Measurements from ENCODE around the gene ZRANB1. TPM values are rescaled to one million over a fixed set of nuclear protein-coding genes. Genes with fewer than 3 reads are reported as not detected.

ZRANB1 gene
- total and polyA plus RNA-seq, 2 of the 13 experiments (the other 11 are each of a cell fraction or from before 2014, with no cell fraction given), result 10.3 to 19.6 TPM

- TF ChIP-seq THAP11 (CRISPR knock-in tag; IDR thresholded peaks at IDR 0.05) (no peak), TMF1 (CRISPR knock-in tag; IDR thresholded peaks at IDR 0.05; ENCODE audit: low read depth) (no peak), FUBP1 (CRISPR knock-in tag; IDR thresholded peaks at IDR 0.05; ENCODE audit: borderline replicate concordance) (no peak), ZHX1 (CRISPR knock-in tag; IDR thresholded peaks at IDR 0.05; ENCODE audit: low read depth) (no peak), ZNF136 (CRISPR knock-in tag; IDR thresholded peaks at IDR 0.05; ENCODE audit: low read depth) (no peak), ZNF713 (CRISPR knock-in tag; IDR thresholded peaks at IDR 0.05) (no peak), ZNF614 (CRISPR knock-in tag; IDR thresholded peaks at IDR 0.05; ENCODE audit: borderline replicate concordance) (no peak), ZNF788 (CRISPR knock-in tag; IDR thresholded peaks at IDR 0.05; ENCODE audit: borderline replicate concordance) (no peak), NFYC (CRISPR knock-in tag; IDR thresholded peaks at IDR 0.05) (no peak), ZBTB46 (CRISPR knock-in tag; IDR thresholded peaks at IDR 0.05; ENCODE audit: borderline replicate concordance) (no peak), PPARG (CRISPR knock-in tag; conservative IDR thresholded peaks at IDR 0.05) (no peak), ZKSCAN8 (CRISPR knock-in tag; IDR thresholded peaks at IDR 0.05; ENCODE audit: borderline replicate concordance) (no peak)
- TF ChIP-seq, protein P1, sequence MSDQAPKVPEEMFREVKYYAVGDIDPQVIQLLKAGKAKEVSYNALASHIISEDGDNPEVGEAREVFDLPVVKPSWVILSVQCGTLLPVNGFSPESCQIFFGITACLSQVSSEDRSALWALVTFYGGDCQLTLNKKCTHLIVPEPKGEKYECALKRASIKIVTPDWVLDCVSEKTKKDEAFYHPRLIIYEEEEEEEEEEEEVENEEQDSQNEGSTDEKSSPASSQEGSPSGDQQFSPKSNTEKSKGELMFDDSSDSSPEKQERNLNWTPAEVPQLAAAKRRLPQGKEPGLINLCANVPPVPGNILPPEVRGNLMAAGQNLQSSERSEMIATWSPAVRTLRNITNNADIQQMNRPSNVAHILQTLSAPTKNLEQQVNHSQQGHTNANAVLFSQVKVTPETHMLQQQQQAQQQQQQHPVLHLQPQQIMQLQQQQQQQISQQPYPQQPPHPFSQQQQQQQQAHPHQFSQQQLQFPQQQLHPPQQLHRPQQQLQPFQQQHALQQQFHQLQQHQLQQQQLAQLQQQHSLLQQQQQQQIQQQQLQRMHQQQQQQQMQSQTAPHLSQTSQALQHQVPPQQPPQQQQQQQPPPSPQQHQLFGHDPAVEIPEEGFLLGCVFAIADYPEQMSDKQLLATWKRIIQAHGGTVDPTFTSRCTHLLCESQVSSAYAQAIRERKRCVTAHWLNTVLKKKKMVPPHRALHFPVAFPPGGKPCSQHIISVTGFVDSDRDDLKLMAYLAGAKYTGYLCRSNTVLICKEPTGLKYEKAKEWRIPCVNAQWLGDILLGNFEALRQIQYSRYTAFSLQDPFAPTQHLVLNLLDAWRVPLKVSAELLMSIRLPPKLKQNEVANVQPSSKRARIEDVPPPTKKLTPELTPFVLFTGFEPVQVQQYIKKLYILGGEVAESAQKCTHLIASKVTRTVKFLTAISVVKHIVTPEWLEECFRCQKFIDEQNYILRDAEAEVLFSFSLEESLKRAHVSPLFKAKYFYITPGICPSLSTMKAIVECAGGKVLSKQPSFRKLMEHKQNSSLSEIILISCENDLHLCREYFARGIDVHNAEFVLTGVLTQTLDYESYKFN (CRISPR knock-in tag; conservative IDR thresholded peaks at IDR 0.05), result no peak
- TF ChIP-seq, protein P2, sequence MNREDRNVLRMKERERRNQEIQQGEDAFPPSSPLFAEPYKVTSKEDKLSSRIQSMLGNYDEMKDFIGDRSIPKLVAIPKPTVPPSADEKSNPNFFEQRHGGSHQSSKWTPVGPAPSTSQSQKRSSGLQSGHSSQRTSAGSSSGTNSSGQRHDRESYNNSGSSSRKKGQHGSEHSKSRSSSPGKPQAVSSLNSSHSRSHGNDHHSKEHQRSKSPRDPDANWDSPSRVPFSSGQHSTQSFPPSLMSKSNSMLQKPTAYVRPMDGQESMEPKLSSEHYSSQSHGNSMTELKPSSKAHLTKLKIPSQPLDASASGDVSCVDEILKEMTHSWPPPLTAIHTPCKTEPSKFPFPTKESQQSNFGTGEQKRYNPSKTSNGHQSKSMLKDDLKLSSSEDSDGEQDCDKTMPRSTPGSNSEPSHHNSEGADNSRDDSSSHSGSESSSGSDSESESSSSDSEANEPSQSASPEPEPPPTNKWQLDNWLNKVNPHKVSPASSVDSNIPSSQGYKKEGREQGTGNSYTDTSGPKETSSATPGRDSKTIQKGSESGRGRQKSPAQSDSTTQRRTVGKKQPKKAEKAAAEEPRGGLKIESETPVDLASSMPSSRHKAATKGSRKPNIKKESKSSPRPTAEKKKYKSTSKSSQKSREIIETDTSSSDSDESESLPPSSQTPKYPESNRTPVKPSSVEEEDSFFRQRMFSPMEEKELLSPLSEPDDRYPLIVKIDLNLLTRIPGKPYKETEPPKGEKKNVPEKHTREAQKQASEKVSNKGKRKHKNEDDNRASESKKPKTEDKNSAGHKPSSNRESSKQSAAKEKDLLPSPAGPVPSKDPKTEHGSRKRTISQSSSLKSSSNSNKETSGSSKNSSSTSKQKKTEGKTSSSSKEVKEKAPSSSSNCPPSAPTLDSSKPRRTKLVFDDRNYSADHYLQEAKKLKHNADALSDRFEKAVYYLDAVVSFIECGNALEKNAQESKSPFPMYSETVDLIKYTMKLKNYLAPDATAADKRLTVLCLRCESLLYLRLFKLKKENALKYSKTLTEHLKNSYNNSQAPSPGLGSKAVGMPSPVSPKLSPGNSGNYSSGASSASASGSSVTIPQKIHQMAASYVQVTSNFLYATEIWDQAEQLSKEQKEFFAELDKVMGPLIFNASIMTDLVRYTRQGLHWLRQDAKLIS (CRISPR knock-in tag; IDR thresholded peaks at IDR 0.05), result no peak
These were observed 24.3 kb upstream of the ZRANB1 start (continued) for GRCh38 chr10:124917428-124918190.

Data from HepG2 (cell line).